B cell (primary cell): ENCODE measurements around the gene RPIA. TPM values are rescaled to one million over a fixed set of nuclear protein-coding genes. Genes with fewer than 3 reads are reported as not detected.

Experiments used
- ATAC-seq: fragments of 200-7000 bp; cut with Tn5 transposase; one replicate; pipeline ENCODE4 v1.10.0; 2021; ENCODE audit warnings: low read depth, mild to moderate bottlenecking, moderate number of reproducible peaks, moderate library complexity
- CTCF ChIA-PET: fragments of 350-600 bp; sonication (Branson Sonifier 250); formaldehyde crosslinking; loops from one replicate; lab custom pipeline; 2021; ENCODE audit warnings: antibody characterized with exemption, inconsistent platforms; lab: Charles Lee
- POLR2A ChIA-PET: fragments of 350-600 bp; sonication (Branson Sonifier 250); formaldehyde crosslinking; loops from one replicate; lab custom pipeline; 2021; ENCODE audit warnings: antibody characterized with exemption; lab: Charles Lee
- DNase-seq: peaks from one replicate; pipeline ENCODE4 v3.0.0; 2013
- H2AFZ ChIP-seq: 2 replicates; pipeline ENCODE4 v1.6.1; 2012; ENCODE audit warnings: mild to moderate bottlenecking, low read depth, low read length; ENCODE audit not compliant: insufficient read depth, poor library complexity, severe bottlenecking
- H3K27ac ChIP-seq, 2 donors: 1 replicate in 1 of 2; 2 replicates in 1 of 2; pipeline ENCODE4 v1.5.1; 2012 to 2013; ENCODE audit warnings: low read length in 2 of 2, mild to moderate bottlenecking in 2 of 2, moderate library complexity in 1 of 2
- H3K27me3 ChIP-seq, 4 experiments: fragments of 200-600 bp in 1 of 4; sonication (generic) in 1 of 4; replicated peaks in 1 of 4; 1 replicate in 2 of 4; 2 replicates in 2 of 4; pipeline versions ENCODE4 v1.6.1 to v1.7.0; 2013 to 2016; ENCODE audit warnings: low read length in 3 of 4, mild to moderate bottlenecking in 2 of 4, mixed read lengths in 1 of 4, moderate library complexity in 1 of 4; ENCODE audit not compliant: insufficient read depth in 4 of 4, control insufficient read depth in 3 of 4; ENCODE audit errors: control extremely low read depth in 1 of 4
- H3K36me3 ChIP-seq, 2 experiments: replicated peaks in 1 of 2; 1 replicate in 1 of 2; 2 replicates in 1 of 2; pipeline versions ENCODE4 v1.6.1 to v1.7.1; 2013; ENCODE audit warnings: low read length in 1 of 2; ENCODE audit not compliant: insufficient read depth in 2 of 2, control insufficient read depth in 1 of 2; ENCODE audit errors: control extremely low read depth in 1 of 2, extremely low read depth in 1 of 2
- H3K4me1 ChIP-seq, 2 donors: fragments of 200-600 bp in 1 of 2; sonication (generic) in 1 of 2; 1 replicate in 1 of 2; 2 replicates in 1 of 2; pipeline versions ENCODE4 v1.5.1 to v1.6.1; 2013 to 2017; ENCODE audit warnings: low read length in 2 of 2; ENCODE audit not compliant: control insufficient read depth in 2 of 2, insufficient read depth in 2 of 2
- H3K4me2 ChIP-seq: replicated peaks from 2 replicates; pipeline ENCODE3; 2012; ENCODE audit warnings: mild to moderate bottlenecking, low read depth, low read length; ENCODE audit not compliant: poor library complexity, severe bottlenecking
- H3K4me3 ChIP-seq, 5 experiments: fragments of 200-600 bp in 1 of 5; sonication (generic) in 1 of 5; 1 replicate in 3 of 5; 2 replicates in 2 of 5; pipeline versions ENCODE4 v1.5.1 to v1.7.0; 2011 to 2016; ENCODE audit warnings: low read length in 4 of 5, mild to moderate bottlenecking in 4 of 5, low read depth in 2 of 5, control low read depth in 1 of 5, moderate library complexity in 1 of 5; ENCODE audit not compliant: insufficient read depth in 1 of 5; ENCODE audit errors: control extremely low read depth in 1 of 5, extremely low read depth in 1 of 5
- H3K79me2 ChIP-seq: fragments of 200-600 bp; sonication (generic); one replicate; pipeline ENCODE4 v1.6.0; 2016; ENCODE audit warnings: low read length; ENCODE audit not compliant: control insufficient read depth, insufficient read depth
- H3K9ac ChIP-seq: fragments of 200-600 bp; sonication (generic); 2 replicates; pipeline ENCODE4 v1.6.1; 2017; ENCODE audit warnings: mild to moderate bottlenecking, low read length, moderate library complexity
- H3K9me3 ChIP-seq, 3 donors: one replicate each; pipeline versions ENCODE4 v1.6.1 to v1.7.1; 2013; ENCODE audit warnings: low read length in 2 of 3; ENCODE audit not compliant: control insufficient read depth in 2 of 3, insufficient read depth in 1 of 3; ENCODE audit errors: control extremely low read depth in 1 of 3
- H4K20me1 ChIP-seq: 2 replicates; pipeline ENCODE4 v1.6.0; 2012; ENCODE audit warnings: mild to moderate bottlenecking, low read length; ENCODE audit not compliant: insufficient read depth, control insufficient read depth, poor library complexity, severe bottlenecking
- H3K27ac Mint-ChIP-seq: one replicate; pipeline ENCODE4 v1.8.0; 2021; ENCODE audit warnings: mixed read lengths
- H3K27me3 Mint-ChIP-seq: one replicate; pipeline ENCODE4 v1.8.0; 2021; ENCODE audit warnings: mixed read lengths
- H3K4me1 Mint-ChIP-seq: one replicate; pipeline ENCODE4 v1.8.0; 2021; ENCODE audit warnings: mixed read lengths
- H3K4me3 Mint-ChIP-seq: one replicate; pipeline ENCODE4 v1.8.0; 2021; ENCODE audit warnings: mixed read lengths
- H3K9me3 Mint-ChIP-seq: one replicate; pipeline ENCODE4 v1.8.0; 2022; ENCODE audit warnings: mixed read lengths; ENCODE audit not compliant: insufficient read depth
- CTCF ChIP-seq: fragments of 200-600 bp; IDR thresholded peaks from one replicate; pipeline ENCODE4 v1.8.0; 2022; ENCODE audit warnings: antibody characterized with exemption, mild to moderate bottlenecking
- EZH2 ChIP-seq: IDR thresholded peaks from 2 replicates; pipeline ENCODE4 v1.6.1; 2012; ENCODE audit warnings: borderline replicate concordance, low read depth, mild to moderate bottlenecking, moderate library complexity, low read length; ENCODE audit not compliant: insufficient read depth, poor library complexity, severe bottlenecking
- WGBS: methylation state at CpG from one replicate; pipeline ENCODE4 v1.1.5; 2013; ENCODE audit warnings: missing lambda C conversion rate; ENCODE audit not compliant: insufficient coverage; 5-methylcytosine and 5-hydroxymethylcytosine counted together
- intact Hi-C: fragments of 100-400 bp; cut with micrococcal nuclease; formaldehyde crosslinking; loops from one replicate; pipeline ENCODE4 v1.10.0; 2022
- polyA plus RNA-seq: library from polyadenylated mRNA; depleted of rRNA; stranded (reverse); fragments of >200 nt; gene quantifications from 2 replicates; pipeline ENCODE4 v1.2.3, GENCODE V29; 2012
- total RNA-seq, 2 donors: library from RNA; stranded (reverse); fragments of 120-200 nt in 1 of 2; gene quantifications; 1 replicate in 1 of 2; 2 replicates in 1 of 2; pipeline versions ENCODE4 v1.2.3 to v1.2.4, GENCODE V29; 2013 to 2022

RPIA gene
- total and polyA plus RNA-seq, 2 donors (not counting 1 experiment from before 2014, with no cell fraction given): 9.4 to 19.7 TPM

GRCh38 chr2:88751768-88752167 is 60.3 kb downstream of the RPIA start:
- intact Hi-C loops: no loop called here
- TF ChIP-seq EZH2 (no peak), CTCF (no peak)
- no peaks in the 10 kb centered on the region for H4K20me1 ChIP-seq
- Mint-ChIP-seq H3K9me3 (no peaks in the 10 kb centered on the region), H3K4me1 (peaks cover 20% of the 10 kb centered on the region), H3K27me3 (no peaks in the 10 kb centered on the region), H3K4me3 (no peak overlapping the region), H3K27ac (no peak overlapping the region)
- WGBS: 100% methylated on average over 1 of the region's 3 CpGs
- H3K27me3 ChIP-seq: no peaks in the 10 kb centered on the region
- no peak overlapping the region for H3K27ac ChIP-seq
- CTCF ChIA-PET: interaction anchor here (1.4 kb wide), 1 partner anchor 12 kb away, joined by 7 read pairs; no protein-coding TSS in a partner anchor
- H3K4me1 ChIP-seq: peaks cover 10 to 13% of the 10 kb centered on the region in 2 donors
- H3K9ac ChIP-seq: no peak overlapping the region
- H3K36me3 ChIP-seq: peaks cover 8 to 39% of the 10 kb centered on the region in 2 experiments
- peaks cover 6% of the 10 kb centered on the region for H3K79me2 ChIP-seq
- H3K9me3 ChIP-seq: no peaks in the 10 kb centered on the region
- DNase-seq: no peak
- POLR2A ChIA-PET: no interaction called here
- no peak for ATAC-seq
- H2AFZ ChIP-seq: no peak overlapping the region
- no peak overlapping the region for H3K4me2 ChIP-seq
- no peak overlapping the region for H3K4me3 ChIP-seq

GRCh38 chr2:88753833-88754584 is 62.5 kb downstream of the RPIA start:
- H3K4me3 ChIP-seq: no peak overlapping the region
- peaks cover 8 to 18% of the 10 kb centered on the region in 2 experiments for H3K36me3 ChIP-seq
- intact Hi-C loops: no loop called here
- H3K9me3 ChIP-seq: peaks cover 0 to 11% (median 4%) of the 10 kb centered on the region in 3 donors
- H3K4me2 ChIP-seq: peak overlapping the region; percentile 9
- 90% methylated on average over 3 of the region's 4 CpGs for WGBS
- H3K9ac ChIP-seq: peak overlapping the region; percentile 42
- H3K27ac Mint-ChIP-seq: peak overlapping the region; percentile 80
- no peaks in the 10 kb centered on the region for H4K20me1 ChIP-seq
- peak overlapping the region; percentile 19 for H2AFZ ChIP-seq
- no peaks in the 10 kb centered on the region for H3K27me3 Mint-ChIP-seq
- peak overlapping the region; percentile 73 to 86 for H3K27ac ChIP-seq
- ATAC-seq: peak; percentile 61
- DNase-seq: peak; percentile 70
- peak overlapping the region; percentile 38 for H3K4me3 Mint-ChIP-seq
- H3K4me1 ChIP-seq: peaks cover 10 to 13% of the 10 kb centered on the region in 2 donors
- ChIA-PET CTCF (interaction anchor here (0.7 to 2.2 kb wide), 3 partner anchors 10 to 82 kb away, joined by 3 to 6 read pairs (median 5); no protein-coding TSS in a partner anchor), POLR2A (no interaction called here)
- TF ChIP-seq CTCF (no peak), EZH2 (no peak)
- H3K9me3 Mint-ChIP-seq: peaks cover 4% of the 10 kb centered on the region
- peaks cover 20% of the 10 kb centered on the region for H3K4me1 Mint-ChIP-seq
- no peaks in the 10 kb centered on the region for H3K27me3 ChIP-seq
- no peaks in the 10 kb centered on the region for H3K79me2 ChIP-seq
